Type B pancreatic cell (in vitro differentiated cells): ENCODE measurements around the gene LIX1L. TPM values are rescaled to one million over a fixed set of nuclear protein-coding genes. Genes with fewer than 3 reads are reported as not detected.

ENCODE experiments used
- DNase-seq: peaks from one replicate; pipeline ENCODE4 v3.0.0; 2021; ENCODE audit warnings: mixed read lengths; ENCODE audit not compliant: unreplicated experiment; ENCODE audit errors: extremely low spot score
- H3K27ac Mint-ChIP-seq: 2 replicates; pipeline ENCODE4 v1.8.0; 2021; ENCODE audit warnings: mild to moderate bottlenecking, mixed read lengths
- H3K27me3 Mint-ChIP-seq: 2 replicates; pipeline ENCODE4 v1.8.0; 2021; ENCODE audit warnings: mixed read lengths
- H3K36me3 Mint-ChIP-seq: 2 replicates; pipeline ENCODE4 v1.8.0; 2021; ENCODE audit warnings: mixed read lengths
- H3K4me1 Mint-ChIP-seq: one replicate; pipeline ENCODE4 v1.8.0; 2021; ENCODE audit warnings: mixed read lengths; ENCODE audit not compliant: unreplicated experiment
- H3K4me3 Mint-ChIP-seq: 2 replicates; pipeline ENCODE4 v1.8.0; 2021; ENCODE audit warnings: mild to moderate bottlenecking, mixed read lengths
- H3K9me3 Mint-ChIP-seq: 2 replicates; pipeline ENCODE4 v1.8.0; 2021; ENCODE audit warnings: mixed read lengths
- CTCF ChIP-seq: fragments of 200-600 bp; sonication (generic); conservative IDR thresholded peaks from 2 replicates; pipeline ENCODE4 v1.5.0; 2021; ENCODE audit warnings: antibody characterized with exemption, mild to moderate bottlenecking
- total RNA-seq: library from RNA; stranded (reverse); gene quantifications from 2 replicates; pipeline ENCODE4 v1.2.1, GENCODE V29; 2021; ENCODE audit warnings: low replicate concordance

The LIX1L gene
- total RNA-seq, 1 donor from 2014 or later = 24.2 TPM

DNA sequence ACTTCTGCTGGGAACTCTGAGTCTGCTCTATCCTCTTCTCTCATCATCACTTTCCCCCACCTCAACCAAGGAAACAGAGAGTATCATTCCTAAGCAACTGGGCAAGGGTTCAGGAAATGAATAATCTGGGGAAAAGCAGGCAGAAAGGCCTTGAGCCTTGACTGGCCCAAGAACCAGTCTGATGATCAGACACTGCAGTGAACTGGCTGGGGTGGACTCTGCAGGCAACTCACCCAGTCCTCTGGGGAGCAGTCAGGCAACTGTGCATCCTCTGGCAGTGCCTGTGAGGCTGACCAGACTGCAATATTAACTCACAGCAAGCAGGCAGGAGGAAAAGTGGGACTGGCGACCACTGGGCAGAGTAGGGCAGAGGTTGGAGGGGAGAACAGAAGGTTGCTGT is 73.1 kb downstream of the LIX1L start:
- no peaks in the 10 kb centered on the region for H3K36me3 Mint-ChIP-seq
- H3K4me1 Mint-ChIP-seq = peaks cover 12% of the 10 kb centered on the region
- H3K9me3 Mint-ChIP-seq = no peaks in the 10 kb centered on the region
- H3K27ac Mint-ChIP-seq = no peak overlapping the region
- peak overlapping the region; percentile 86 for H3K4me3 Mint-ChIP-seq
- DNase-seq = no peak
- no peak for TF ChIP-seq CTCF
- peaks cover 38% of the 10 kb centered on the region for H3K27me3 Mint-ChIP-seq

Other genes starting within 250 kb of the LIX1L start
- gene CD160, start 238.5 kb downstream of the LIX1L start, total RNA-seq = not detected in 2 replicates
- 9.2 and 10.6 TPM in 2 replicates for gene RNF115, start 133.9 kb downstream of the LIX1L start, total RNA-seq
- gene POLR3C, start 133.8 kb downstream of the LIX1L start, total RNA-seq = 27.6 and 28.3 TPM in 2 replicates
- 2.1 and 4.0 TPM in 2 replicates for gene NUDT17, start 112.4 kb downstream of the LIX1L start, total RNA-seq
- gene PIAS3, start 98.9 kb downstream of the LIX1L start, total RNA-seq = 18.4 and 40.0 TPM in 2 replicates
- gene ANKRD35, start 72.2 kb downstream of the LIX1L start, total RNA-seq = 0.12 and 0.56 TPM in 2 replicates
- gene ITGA10, start 48.0 kb downstream of the LIX1L start, total RNA-seq = 0.81 and 2.7 TPM in 2 replicates
- 31.2 and 32.2 TPM in 2 replicates for gene PEX11B, start 39.3 kb downstream of the LIX1L start, total RNA-seq
- 118 and 160 TPM in 2 replicates for gene RBM8A, start 30.5 kb downstream of the LIX1L start, total RNA-seq
- gene ANKRD34A, start 6.6 kb upstream of the LIX1L start, total RNA-seq = 0.12 and 0.94 TPM in 2 replicates
- gene POLR3GL, start 6.7 kb upstream of the LIX1L start, total RNA-seq = 8.5 and 14.1 TPM in 2 replicates
- 88.8 and 96.7 TPM in 2 replicates for gene TXNIP, start 38.6 kb upstream of the LIX1L start, total RNA-seq
- gene HJV, start 63.7 kb upstream of the LIX1L start, total RNA-seq = not detected in 2 replicates
- 2.7 and 4.9 TPM in 2 replicates for gene NBPF10, start 186.8 kb upstream of the LIX1L start, total RNA-seq